HG02798 (cell line): Measurements from ENCODE around the gene LRRTM3.

Source experiments
- ATAC-seq: cut with Tn5 transposase; IDR thresholded peaks from one replicate; pipeline ENCODE4 v1.9.1; 2021; ENCODE audit warnings: mild to moderate bottlenecking; ENCODE audit not compliant: unreplicated experiment, poor library complexity

The LRRTM3 gene

GRCh38 chr10:67107670-67108069 lies 181.8 kb downstream of the LRRTM3 start:
- no peak for ATAC-seq

GRCh38 chr10:67110286-67110685 lies 184.4 kb downstream of the LRRTM3 start:
- ATAC-seq, result no peak

GRCh38 chr10:67112765-67113164 lies 186.9 kb downstream of the LRRTM3 start:
- ATAC-seq, result no peak

- no peak for ATAC-seq
Measured at GRCh38 chr10:67114945-67115344, 189.1 kb downstream of the LRRTM3 start.

- no peak for ATAC-seq
Measured at GRCh38 chr10:67115972-67116371, 190.1 kb downstream of the LRRTM3 start.

- ATAC-seq, result no peak
Measured at GRCh38 chr10:67119651-67120050, 193.8 kb downstream of the LRRTM3 start.

- ATAC-seq, result no peak
Measured at GRCh38 chr10:67127441-67127840, 201.6 kb downstream of the LRRTM3 start.

GRCh38 chr10:67140641-67141040 lies 214.8 kb downstream of the LRRTM3 start:
- no peak for ATAC-seq

GRCh38 chr10:67141300-67141699 lies 215.5 kb downstream of the LRRTM3 start:
- ATAC-seq, result no peak

GRCh38 chr10:67144530-67144929 lies 218.7 kb downstream of the LRRTM3 start:
- no peak for ATAC-seq
